Osteoblast (primary cell): ENCODE measurements around the gene MYO3B. TPM values are rescaled to one million over a fixed set of nuclear protein-coding genes. Genes with fewer than 3 reads are reported as not detected.

Experiments
- DNase-seq: peaks from one replicate; pipeline ENCODE4 v3.0.0; 2011; ENCODE audit warnings: low spot score, mixed read lengths; ENCODE audit not compliant: insufficient read length; ENCODE audit errors: missing footprints
- H2AFZ ChIP-seq: 2 replicates; pipeline ENCODE4 v1.6.0; 2011; ENCODE audit warnings: mild to moderate bottlenecking, low read length
- H3K27ac ChIP-seq: 2 replicates; pipeline ENCODE4 v1.5.1; 2011; ENCODE audit warnings: mild to moderate bottlenecking, low read depth, low read length, moderate library complexity
- H3K27me3 ChIP-seq: 2 replicates; pipeline ENCODE4 v1.6.0; 2012; ENCODE audit warnings: mild to moderate bottlenecking, control low read depth, inconsistent platforms, low read length, moderate library complexity; ENCODE audit not compliant: insufficient read depth
- H3K36me3 ChIP-seq: 2 replicates; pipeline ENCODE4 v1.5.1; 2011; ENCODE audit warnings: mild to moderate bottlenecking, low read length, control low read depth, moderate library complexity; ENCODE audit not compliant: insufficient read depth
- H3K4me1 ChIP-seq: 2 replicates; pipeline ENCODE4 v1.5.1; 2011; ENCODE audit warnings: mild to moderate bottlenecking, low read length, control low read depth, moderate library complexity; ENCODE audit not compliant: insufficient read depth
- H3K4me2 ChIP-seq: 2 replicates; pipeline ENCODE4 v1.6.0; 2011; ENCODE audit warnings: mild to moderate bottlenecking, low read length; ENCODE audit not compliant: insufficient read depth
- H3K4me3 ChIP-seq: fragments of 200-600 bp; sonication (generic); 3 replicates; pipeline ENCODE4 v1.5.1; 2012; ENCODE audit warnings: mild to moderate bottlenecking, low read length, inconsistent platforms; ENCODE audit not compliant: insufficient read depth
- H3K79me2 ChIP-seq: 2 replicates; pipeline ENCODE4 v1.6.0; 2012; ENCODE audit warnings: mild to moderate bottlenecking, low read length, control low read depth, inconsistent platforms; ENCODE audit not compliant: insufficient read depth
- H3K9me3 ChIP-seq: 2 replicates; pipeline ENCODE4 v1.5.1; 2011; ENCODE audit warnings: low read depth, low read length, control low read depth
- H4K20me1 ChIP-seq: 2 replicates; pipeline ENCODE4 v1.6.0; 2012; ENCODE audit warnings: mild to moderate bottlenecking, low read length, control low read depth; ENCODE audit not compliant: insufficient read depth
- total RNA-seq: library from RNA; depleted of rRNA; stranded (reverse); fragments of >200 nt; gene quantifications from 2 replicates; pipeline ENCODE4 v1.2.3, GENCODE V29; 2012
- TF ChIP-seq, protein P1 (sequence below): IDR thresholded peaks from 2 replicates; pipeline ENCODE4 v1.5.1; 2011; ENCODE audit warnings: mild to moderate bottlenecking, low read depth, low read length, moderate library complexity; ENCODE audit errors: extremely low read depth

Gene MYO3B
- total RNA-seq, 1 donor: 0.36 TPM

DNA sequence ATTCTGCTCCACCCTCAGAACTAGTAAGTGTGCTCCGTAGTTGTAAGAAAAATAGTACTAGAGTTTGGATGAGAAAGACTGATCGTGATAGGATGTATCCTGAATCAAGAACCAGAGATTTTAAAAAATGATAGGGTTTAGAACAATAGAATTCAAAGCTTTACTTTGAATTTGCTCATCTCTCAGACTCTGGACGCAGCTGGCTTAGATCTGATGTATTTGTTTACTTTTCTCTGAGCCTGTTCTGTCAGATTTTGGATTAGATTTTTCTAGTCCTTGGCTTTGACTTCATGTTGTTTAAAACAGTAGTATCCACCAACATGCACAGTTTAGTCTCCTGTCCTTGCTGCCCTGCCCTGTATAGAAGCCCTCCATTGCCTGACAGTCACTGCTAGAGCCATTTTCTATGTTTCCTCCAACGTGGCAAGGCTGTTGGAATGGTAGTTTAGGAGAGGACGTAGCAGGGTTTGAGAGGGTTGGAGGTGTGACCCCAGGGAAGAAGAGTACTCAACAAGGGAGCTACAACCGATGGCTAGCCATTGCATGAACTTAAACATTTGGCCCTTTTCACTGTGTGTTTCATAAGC lies 92.4 kb downstream of the MYO3B start:
- Histone ChIP-seq H3K9me3 (no peaks in the 10 kb centered on the region), H2AFZ (no peak overlapping the region), H4K20me1 (no peaks in the 10 kb centered on the region), H3K36me3 (no peaks in the 10 kb centered on the region), H3K4me2 (no peak overlapping the region), H3K79me2 (no peaks in the 10 kb centered on the region), H3K4me1 (no peaks in the 10 kb centered on the region), H3K27ac (no peak overlapping the region), H3K4me3 (no peak overlapping the region), H3K27me3 (no peaks in the 10 kb centered on the region)
- DNase-seq: no peak
- TF ChIP-seq, protein P1, sequence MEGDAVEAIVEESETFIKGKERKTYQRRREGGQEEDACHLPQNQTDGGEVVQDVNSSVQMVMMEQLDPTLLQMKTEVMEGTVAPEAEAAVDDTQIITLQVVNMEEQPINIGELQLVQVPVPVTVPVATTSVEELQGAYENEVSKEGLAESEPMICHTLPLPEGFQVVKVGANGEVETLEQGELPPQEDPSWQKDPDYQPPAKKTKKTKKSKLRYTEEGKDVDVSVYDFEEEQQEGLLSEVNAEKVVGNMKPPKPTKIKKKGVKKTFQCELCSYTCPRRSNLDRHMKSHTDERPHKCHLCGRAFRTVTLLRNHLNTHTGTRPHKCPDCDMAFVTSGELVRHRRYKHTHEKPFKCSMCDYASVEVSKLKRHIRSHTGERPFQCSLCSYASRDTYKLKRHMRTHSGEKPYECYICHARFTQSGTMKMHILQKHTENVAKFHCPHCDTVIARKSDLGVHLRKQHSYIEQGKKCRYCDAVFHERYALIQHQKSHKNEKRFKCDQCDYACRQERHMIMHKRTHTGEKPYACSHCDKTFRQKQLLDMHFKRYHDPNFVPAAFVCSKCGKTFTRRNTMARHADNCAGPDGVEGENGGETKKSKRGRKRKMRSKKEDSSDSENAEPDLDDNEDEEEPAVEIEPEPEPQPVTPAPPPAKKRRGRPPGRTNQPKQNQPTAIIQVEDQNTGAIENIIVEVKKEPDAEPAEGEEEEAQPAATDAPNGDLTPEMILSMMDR: no peak

DNA sequence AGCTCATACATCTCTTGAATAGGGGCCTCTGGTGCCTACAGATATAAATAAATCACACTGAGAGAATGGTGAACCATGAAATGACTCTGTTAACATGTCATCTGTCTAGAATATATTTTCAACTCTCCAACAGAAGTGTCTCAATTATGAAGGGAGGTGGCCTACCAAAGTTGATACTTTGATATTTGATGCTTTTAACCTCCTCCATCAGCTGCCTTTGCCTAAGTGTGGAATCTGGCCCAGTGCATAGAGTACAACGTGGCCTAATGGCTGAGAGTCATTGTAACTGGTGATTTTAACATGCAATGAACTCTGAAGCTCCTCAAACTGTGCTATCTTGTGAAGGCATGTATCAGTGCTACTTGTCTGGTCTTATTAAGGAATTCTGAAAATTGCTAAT lies 93.4 kb downstream of the MYO3B start:
- TF ChIP-seq, protein P1: no peak
- Histone ChIP-seq H3K27me3 (no peaks in the 10 kb centered on the region), H4K20me1 (no peaks in the 10 kb centered on the region), H3K4me1 (no peaks in the 10 kb centered on the region), H3K79me2 (no peaks in the 10 kb centered on the region), H3K4me2 (no peak overlapping the region), H3K36me3 (no peaks in the 10 kb centered on the region), H3K27ac (no peak overlapping the region), H3K4me3 (no peak overlapping the region), H2AFZ (no peak overlapping the region), H3K9me3 (no peaks in the 10 kb centered on the region)
- no peak for DNase-seq

DNA sequence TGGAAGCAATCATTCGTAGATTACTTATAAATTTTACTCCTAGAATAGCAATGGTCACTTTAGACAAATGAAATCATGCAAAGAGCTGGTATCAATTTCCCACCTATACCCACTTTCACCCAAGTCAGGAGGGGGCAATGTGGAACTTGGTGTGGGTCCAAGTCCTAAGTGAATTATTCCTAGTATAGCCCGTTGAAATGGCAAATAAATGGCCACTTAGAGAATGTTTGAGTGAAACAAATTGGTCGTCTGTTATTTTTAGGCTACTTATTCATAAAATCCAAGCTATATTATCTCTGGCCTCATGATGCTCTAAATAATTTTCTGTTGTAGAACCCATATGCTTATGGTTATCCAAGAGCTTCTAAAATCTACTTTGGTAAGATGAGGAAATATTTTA lies 98.1 kb downstream of the MYO3B start:
- H3K9me3 ChIP-seq: no peaks in the 10 kb centered on the region
- H3K4me2 ChIP-seq: no peak overlapping the region
- no peaks in the 10 kb centered on the region for H3K4me1 ChIP-seq
- no peak for DNase-seq
- H3K36me3 ChIP-seq: no peaks in the 10 kb centered on the region
- H3K4me3 ChIP-seq: no peak overlapping the region
- no peaks in the 10 kb centered on the region for H3K79me2 ChIP-seq
- H3K27ac ChIP-seq: no peak overlapping the region
- no peaks in the 10 kb centered on the region for H4K20me1 ChIP-seq
- TF ChIP-seq, protein P1: no peak
- no peak overlapping the region for H2AFZ ChIP-seq
- no peaks in the 10 kb centered on the region for H3K27me3 ChIP-seq

DNA sequence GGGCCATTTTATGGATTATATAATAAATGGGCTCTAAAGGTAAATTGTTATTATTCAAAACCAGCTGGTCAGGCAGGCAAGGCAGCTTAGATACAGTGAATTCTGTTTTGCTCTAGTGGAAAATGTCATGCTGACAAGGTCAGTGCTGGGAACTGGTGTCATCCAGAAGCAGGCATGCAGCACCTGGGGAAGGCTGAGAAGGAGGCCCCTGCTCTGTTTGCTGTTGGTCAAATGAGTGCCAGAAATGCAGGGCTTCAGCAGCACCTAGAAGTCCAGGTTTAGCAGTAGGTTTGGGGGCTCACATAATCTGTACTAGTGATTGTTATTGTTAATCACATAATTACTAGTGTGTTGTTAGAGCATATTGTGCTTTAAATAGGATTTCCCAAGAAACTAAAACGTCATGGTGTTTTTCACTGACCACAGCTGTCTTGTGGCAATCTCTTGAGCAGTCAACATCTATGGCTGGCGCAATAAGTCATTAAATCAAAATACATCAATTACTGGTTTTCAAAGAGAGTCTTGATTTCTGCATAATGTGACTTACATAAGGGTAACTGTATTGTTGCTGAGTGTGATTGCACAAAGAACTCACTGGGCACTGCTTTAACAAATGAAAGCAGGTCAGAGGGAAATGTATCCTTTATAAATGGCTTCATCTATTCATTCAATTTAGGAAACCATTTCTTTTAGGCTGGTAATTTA lies 99.1 kb downstream of the MYO3B start:
- no peak overlapping the region for H2AFZ ChIP-seq
- no peak overlapping the region for H3K4me2 ChIP-seq
- TF ChIP-seq, protein P1: no peak
- no peaks in the 10 kb centered on the region for H4K20me1 ChIP-seq
- H3K4me1 ChIP-seq: no peaks in the 10 kb centered on the region
- H3K4me3 ChIP-seq: no peak overlapping the region
- no peaks in the 10 kb centered on the region for H3K79me2 ChIP-seq
- no peaks in the 10 kb centered on the region for H3K9me3 ChIP-seq
- H3K27ac ChIP-seq: no peak overlapping the region
- H3K36me3 ChIP-seq: no peaks in the 10 kb centered on the region
- H3K27me3 ChIP-seq: no peaks in the 10 kb centered on the region
- DNase-seq: no peak
